IMR-90 (cell line): ENCODE measurements around the gene NEK4. TPM values are rescaled to one million over a fixed set of nuclear protein-coding genes. Genes with fewer than 3 reads are reported as not detected.
"Not testable (repeated sequence)": the region's sequence is repeated elsewhere in the genome, so short reads cannot be mapped to it uniquely, and the experiment has no call there.

ENCODE experiments used
- ATAC-seq: fragments of 200-7000 bp; cut with Tn5 transposase; 2 replicates; pipeline ENCODE4 v1.9.1; 2020; ENCODE audit warnings: low read depth, mild to moderate bottlenecking, moderate library complexity
- BruUV-seq: library from RNA; stranded (reverse); fragments of 400-500 nt; replicated peaks from 2 replicates; lab custom pipeline; 2021; lab: Mats Ljungman, UMichigan
- CTCF ChIA-PET: fragments of 300-600 bp; formaldehyde crosslinking; extraction: SDS; loops from one replicate; lab custom pipeline; 2021; ENCODE audit warnings: antibody characterized with exemption; lab: Yijun Ruan, JAX
- POLR2A ChIA-PET: fragments of 300-600 bp; sonication (Branson Sonifier 250); formaldehyde crosslinking; loops from one replicate; lab custom pipeline; 2022; ENCODE audit warnings: antibody characterized with exemption; ENCODE audit not compliant: unreplicated experiment; lab: Charles Lee
- DNase-seq: peaks from one replicate; pipeline ENCODE4 v3.0.0; 2013
- H2AFZ ChIP-seq: replicated peaks from 2 replicates; pipeline ENCODE3; 2013; ENCODE audit warnings: low read length, mild to moderate bottlenecking; ENCODE audit not compliant: poor library complexity
- H2AK5ac ChIP-seq: 2 replicates; pipeline ENCODE4 v1.6.1; 2013; ENCODE audit warnings: low read depth, low read length, inconsistent platforms
- H2AK9ac ChIP-seq: replicated peaks from 2 replicates; pipeline ENCODE3; 2013; ENCODE audit warnings: mild to moderate bottlenecking, low read depth, low read length, moderate library complexity; ENCODE audit not compliant: poor library complexity
- H2BK120ac ChIP-seq: 2 replicates; pipeline ENCODE4 v1.6.1; 2013; ENCODE audit warnings: low read depth, low read length, inconsistent platforms
- H2BK15ac ChIP-seq: 3 replicates; pipeline ENCODE4 v1.6.1; 2013; ENCODE audit warnings: low read depth, low read length, inconsistent platforms
- H2BK20ac ChIP-seq: 2 replicates; pipeline ENCODE4 v1.6.1; 2013; ENCODE audit warnings: low read depth, mild to moderate bottlenecking, inconsistent platforms, low read length, moderate library complexity
- H2BK5ac ChIP-seq: 2 replicates; pipeline ENCODE4 v1.6.1; 2013; ENCODE audit warnings: mild to moderate bottlenecking, low read depth, low read length, inconsistent platforms; ENCODE audit not compliant: poor library complexity, severe bottlenecking
- H3K14ac ChIP-seq: replicated peaks from 2 replicates; pipeline ENCODE4 v1.6.1; 2013; ENCODE audit warnings: low read depth, low read length, inconsistent platforms
- H3K18ac ChIP-seq: 2 replicates; pipeline ENCODE4 v1.6.1; 2013; ENCODE audit warnings: low read depth, low read length, control low read depth
- H3K23ac ChIP-seq: 2 replicates; pipeline ENCODE4 v1.6.1; 2013; ENCODE audit warnings: low read depth, low read length, inconsistent platforms
- H3K27ac ChIP-seq: 2 replicates; pipeline ENCODE4 v1.5.1; 2013; ENCODE audit warnings: mild to moderate bottlenecking, control low read depth, low read length; ENCODE audit not compliant: insufficient read depth
- H3K27me3 ChIP-seq: 2 replicates; pipeline ENCODE4 v1.6.1; 2013; ENCODE audit warnings: low read length; ENCODE audit not compliant: control insufficient read depth, insufficient read depth
- H3K36me3 ChIP-seq: 2 replicates; pipeline ENCODE4 v1.6.1; 2013; ENCODE audit warnings: low read length, mixed read lengths; ENCODE audit not compliant: control insufficient read depth, insufficient read depth
- H3K4ac ChIP-seq: 2 replicates; pipeline ENCODE4 v1.6.1; 2013; ENCODE audit warnings: low read depth, low read length, inconsistent platforms
- H3K4me1 ChIP-seq: 2 replicates; pipeline ENCODE4 v1.6.1; 2013; ENCODE audit warnings: low read length, mixed read lengths; ENCODE audit not compliant: control insufficient read depth, insufficient read depth
- H3K4me2 ChIP-seq: 2 replicates; pipeline ENCODE4 v1.6.1; 2013; ENCODE audit warnings: low read depth, mild to moderate bottlenecking, control low read depth, low read length, moderate library complexity
- H3K4me3 ChIP-seq: 2 replicates; pipeline ENCODE4 v1.5.1; 2013; ENCODE audit warnings: low read depth, mild to moderate bottlenecking, control low read depth, low read length, moderate library complexity; ENCODE audit not compliant: insufficient read depth
- H3K56ac ChIP-seq: 2 replicates; pipeline ENCODE4 v1.6.1; 2013; ENCODE audit warnings: low read length, inconsistent platforms; ENCODE audit not compliant: insufficient read depth; ENCODE audit errors: extremely low read depth
- H3K79me1 ChIP-seq, 2 experiments: 2 replicates each; pipeline ENCODE4 v1.6.1; 2013; ENCODE audit warnings: low read length in 2 of 2, inconsistent platforms in 1 of 2, low read depth in 1 of 2
- H3K9ac ChIP-seq: 2 replicates; pipeline ENCODE4 v1.6.1; 2013; ENCODE audit warnings: low read depth, low read length, control low read depth
- H3K9me1 ChIP-seq: 2 replicates; pipeline ENCODE4 v1.6.1; 2013; ENCODE audit warnings: low read length, inconsistent platforms; ENCODE audit not compliant: insufficient read depth
- H3K9me3 ChIP-seq: 2 replicates; pipeline ENCODE4 v1.6.1; 2013; ENCODE audit warnings: low read length; ENCODE audit not compliant: control insufficient read depth, insufficient read depth
- H4K20me1 ChIP-seq: 2 replicates; pipeline ENCODE4 v1.6.1; 2013; ENCODE audit warnings: low read length, inconsistent platforms; ENCODE audit not compliant: insufficient read depth
- H4K5ac ChIP-seq: 2 replicates; pipeline ENCODE4 v1.6.1; 2013; ENCODE audit warnings: mild to moderate bottlenecking, low read depth, low read length, control low read depth
- H4K8ac ChIP-seq, 2 experiments: 2 replicates each; pipeline ENCODE4 v1.6.1; 2013; ENCODE audit warnings: low read depth in 2 of 2, low read length in 2 of 2, control low read depth in 1 of 2, inconsistent platforms in 1 of 2
- H4K91ac ChIP-seq: 2 replicates; pipeline ENCODE4 v1.6.1; 2013; ENCODE audit warnings: low read depth, low read length, inconsistent platforms; ENCODE audit not compliant: insufficient read depth
- WGBS, 2 experiments: methylation state at CpG; one replicate each; pipeline versions ENCODE4 v1.1.5 to v1.1.7; 2013; ENCODE audit warnings: missing lambda C conversion rate in 2 of 2; ENCODE audit not compliant: insufficient read length in 1 of 2; ENCODE audit errors: extremely low coverage in 2 of 2; 5-methylcytosine and 5-hydroxymethylcytosine counted together
- dilution Hi-C: fragments of 300-500 bp; cut with HindIII; formaldehyde crosslinking; loops from one replicate; pipeline ENCODE4 v1.14.3; 2018; ENCODE audit warnings: low sequenced_read_pairs; ENCODE audit not compliant: unreplicated experiment
- in situ Hi-C: fragments of 300-500 bp; cut with MboI; formaldehyde crosslinking; loops from 3 replicates; pipeline ENCODE4 v1.14.3; 2019; ENCODE audit warnings: low sequenced_read_pairs, inconsistent platforms, mixed read lengths
- intact Hi-C: fragments of 100-400 bp; cut with micrococcal nuclease; formaldehyde crosslinking; loops from 2 replicates; pipeline ENCODE4 v1.10.0; 2022
- polyA plus RNA-seq, 3 experiments: library from polyadenylated mRNA; depleted of rRNA; stranded (reverse); fragments of >200 nt; gene quantifications; 2 replicates each; pipeline ENCODE4 v1.2.3, GENCODE V29; 2012; ENCODE audit warnings: low replicate concordance in 1 of 3
- total RNA-seq: library from RNA; depleted of rRNA; stranded (reverse); fragments of >200 nt; gene quantifications from 2 replicates; pipeline ENCODE4 v1.2.3, GENCODE V29; 2012

Gene NEK4
- total and polyA plus RNA-seq, 2 of the 4 experiments (the other 2 are of a cell fraction): 10.3 to 24.7 TPM

- H3K4me2 ChIP-seq, H2BK15ac ChIP-seq, H4K91ac ChIP-seq, H3K4me1 ChIP-seq, DNase-seq, intact Hi-C loops, H3K4ac ChIP-seq, ATAC-seq, H3K4me3 ChIP-seq, H4K20me1 ChIP-seq, H3K27me3 ChIP-seq, H3K9ac ChIP-seq, H2AK9ac ChIP-seq, H4K8ac ChIP-seq, H2BK120ac ChIP-seq, H3K18ac ChIP-seq, H3K56ac ChIP-seq, H3K14ac ChIP-seq, BruUV-seq, dilution Hi-C loops, H3K9me1 ChIP-seq, POLR2A ChIA-PET, CTCF ChIA-PET, H3K27ac ChIP-seq, H3K9me3 ChIP-seq, H2BK5ac ChIP-seq, H4K5ac ChIP-seq, H2BK20ac ChIP-seq, H3K79me1 ChIP-seq, H2AFZ ChIP-seq, in situ Hi-C loops, H2AK5ac ChIP-seq, H3K23ac ChIP-seq: not testable (repeated sequence)
- H3K36me3 ChIP-seq: peaks cover 18% of the 10 kb centered on the region
- no CpG with 5 or more reads among the region's 3 CpGs for WGBS, 2 experiments
Observed at GRCh38 chr3:52728753-52729152, 42.0 kb downstream of the NEK4 start.
